PC-3 (cell line): Measurements from ENCODE around the gene TM9SF4.

Experiments
- CTCF ChIP-seq: fragments of 300-600 bp; sonication (generic); conservative IDR thresholded peaks from 2 replicates; pipeline ENCODE4 v1.5.1; 2017; ENCODE audit warnings: antibody characterized with exemption, low read depth, mild to moderate bottlenecking, low read length
- EZH2 ChIP-seq: fragments of 300-600 bp; sonication (generic); IDR thresholded peaks from one replicate; pipeline ENCODE4 v1.6.1; 2017; ENCODE audit warnings: antibody characterized with exemption, mild to moderate bottlenecking, low read length; ENCODE audit not compliant: unreplicated experiment

GRCh38 chr20:32135983-32136515 is 26.5 kb downstream of the TM9SF4 start:
- TF ChIP-seq EZH2: no peak
- TF ChIP-seq CTCF: no peak
